ENCODE data around the gene FSHR. TPM values are rescaled to one million over a fixed set of nuclear protein-coding genes. Genes with fewer than 3 reads are reported as not detected.

Gene FSHR
- total RNA-seq, 1 donor from 2014 or later, result not detected

GRCh38 chr2:49129034-49129433, 25.3 kb downstream of the FSHR start:
- Mint-ChIP-seq H3K9me3 (peaks cover 17% of the 10 kb centered on the region), H3K36me3 (no peaks in the 10 kb centered on the region), H3K4me3 (no peak overlapping the region), H3K4me1 (no peaks in the 10 kb centered on the region), H3K27me3 (ENCODE audit: insufficient read depth, low read depth) (no peaks in the 10 kb centered on the region), H3K27ac (no peak overlapping the region)
- H3K9ac ChIP-seq, result no peak overlapping the region
- H3K27me3 ChIP-seq, result no peaks in the 10 kb centered on the region
- H4K20me1 ChIP-seq (ENCODE audit: low read depth), result no peaks in the 10 kb centered on the region
- H3K36me3 ChIP-seq, result no peaks in the 10 kb centered on the region
- no peak overlapping the region for H3K27ac ChIP-seq
- no peaks in the 10 kb centered on the region for H3K4me1 ChIP-seq
- H3K4me3 ChIP-seq, result no peak overlapping the region
- no peak overlapping the region for H3K4me2 ChIP-seq
- H3K9me3 ChIP-seq (ENCODE audit: low read depth), result no peaks in the 10 kb centered on the region
- no peak overlapping the region for H2AFZ ChIP-seq (replicated peaks)
- no peak for DNase-seq (ENCODE audit: low spot score)
- no peaks in the 10 kb centered on the region for H3K79me2 ChIP-seq (ENCODE audit: low read depth)
- H3F3A ChIP-seq (ENCODE audit: low read depth), result no peaks in the 10 kb centered on the region
- TF ChIP-seq EZH2 (IDR thresholded peaks at IDR 0.05), result no peak
- no peak for TF ChIP-seq EZH2phosphoT487 (IDR thresholded peaks at IDR 0.05)
- no peak for TF ChIP-seq CTCF (IDR thresholded peaks at IDR 0.05)

- H3K36me3 Mint-ChIP-seq, result no peaks in the 10 kb centered on the region
- Histone ChIP-seq H3K9me3 (ENCODE audit: low read depth) (no peaks in the 10 kb centered on the region), H3K4me2 (no peak overlapping the region), H3K79me2 (ENCODE audit: low read depth) (no peaks in the 10 kb centered on the region), H2AFZ (replicated peaks) (no peak overlapping the region), H3K27ac (no peak overlapping the region), H3K27me3 (no peaks in the 10 kb centered on the region), H3K9ac (no peak overlapping the region), H3F3A (ENCODE audit: low read depth) (no peaks in the 10 kb centered on the region), H3K36me3 (no peaks in the 10 kb centered on the region), H3K4me3 (no peak overlapping the region), H3K4me1 (no peaks in the 10 kb centered on the region), H4K20me1 (ENCODE audit: low read depth) (no peaks in the 10 kb centered on the region)
- H3K4me1 Mint-ChIP-seq, result peaks cover 2% of the 10 kb centered on the region
- TF ChIP-seq CTCF (IDR thresholded peaks at IDR 0.05), result no peak
- no peaks in the 10 kb centered on the region for H3K27me3 Mint-ChIP-seq (ENCODE audit: insufficient read depth, low read depth)
- peak; percentile 29 for DNase-seq (ENCODE audit: low spot score)
- no peak overlapping the region for H3K27ac Mint-ChIP-seq
- H3K4me3 Mint-ChIP-seq, result no peak overlapping the region
- no peaks in the 10 kb centered on the region for H3K9me3 Mint-ChIP-seq
Measured at GRCh38 chr2:49123600-49123999, 30.7 kb downstream of the FSHR start.

- H4K20me1 ChIP-seq (ENCODE audit: low read depth), result no peaks in the 10 kb centered on the region
- no peaks in the 10 kb centered on the region for H3K36me3 ChIP-seq
- no peak overlapping the region for H2AFZ ChIP-seq (replicated peaks)
- no peaks in the 10 kb centered on the region for H3K27me3 ChIP-seq
- Mint-ChIP-seq H3K27me3 (ENCODE audit: insufficient read depth, low read depth) (no peaks in the 10 kb centered on the region), H3K4me3 (no peak overlapping the region), H3K4me1 (peaks cover 2% of the 10 kb centered on the region), H3K9me3 (no peaks in the 10 kb centered on the region), H3K36me3 (no peaks in the 10 kb centered on the region), H3K27ac (no peak overlapping the region)
- H3K27ac ChIP-seq, result no peak overlapping the region
- DNase-seq (ENCODE audit: low spot score), result no peak
- no peaks in the 10 kb centered on the region for H3F3A ChIP-seq (ENCODE audit: low read depth)
- no peak overlapping the region for H3K4me2 ChIP-seq
- TF ChIP-seq CTCF (IDR thresholded peaks at IDR 0.05) (no peak), EZH2phosphoT487 (IDR thresholded peaks at IDR 0.05) (no peak), EZH2 (IDR thresholded peaks at IDR 0.05) (no peak)
- no peaks in the 10 kb centered on the region for H3K4me1 ChIP-seq
- H3K9me3 ChIP-seq (ENCODE audit: low read depth), result no peaks in the 10 kb centered on the region
- no peak overlapping the region for H3K9ac ChIP-seq
- no peak overlapping the region for H3K4me3 ChIP-seq
- no peaks in the 10 kb centered on the region for H3K79me2 ChIP-seq (ENCODE audit: low read depth)
Measured at GRCh38 chr2:49122107-49122506, 32.2 kb downstream of the FSHR start.

- no peaks in the 10 kb centered on the region for H3K9me3 Mint-ChIP-seq
- no peak overlapping the region for H3K27ac Mint-ChIP-seq
- H3K27me3 Mint-ChIP-seq (ENCODE audit: insufficient read depth, low read depth), result peaks cover 5% of the 10 kb centered on the region
- no peak for DNase-seq (ENCODE audit: low spot score)
- Histone ChIP-seq H3K27ac (no peak overlapping the region), H3K4me2 (no peak overlapping the region), H3K9ac (no peak overlapping the region), H4K20me1 (ENCODE audit: low read depth) (no peaks in the 10 kb centered on the region), H3K9me3 (ENCODE audit: low read depth) (no peaks in the 10 kb centered on the region), H3K27me3 (no peaks in the 10 kb centered on the region), H3K36me3 (no peaks in the 10 kb centered on the region), H3K4me1 (peaks cover 10% of the 10 kb centered on the region), H3K79me2 (ENCODE audit: low read depth) (no peaks in the 10 kb centered on the region), H2AFZ (replicated peaks) (no peak overlapping the region), H3F3A (ENCODE audit: low read depth) (no peaks in the 10 kb centered on the region), H3K4me3 (no peak overlapping the region)
- H3K4me1 Mint-ChIP-seq, result peaks cover 21% of the 10 kb centered on the region
- TF ChIP-seq EZH2 (IDR thresholded peaks at IDR 0.05) (no peak), EZH2phosphoT487 (IDR thresholded peaks at IDR 0.05) (no peak), CTCF (IDR thresholded peaks at IDR 0.05) (no peak)
- H3K4me3 Mint-ChIP-seq, result no peak overlapping the region
- H3K36me3 Mint-ChIP-seq, result no peaks in the 10 kb centered on the region
Measured at GRCh38 chr2:49113046-49113445, 41.3 kb downstream of the FSHR start.
